Activated CD8-positive, alpha-beta T cell treated with anti-CD3 and anti-CD28 coated beads for 36 hours (primary cell): ENCODE data around the gene COA3. TPM values are rescaled to one million over a fixed set of nuclear protein-coding genes. Genes with fewer than 3 reads are reported as not detected.

ENCODE experiments used
- ATAC-seq: fragments of 200-7000 bp; cut with Tn5 transposase; one replicate; pipeline ENCODE4 v1.10.0; 2021; ENCODE audit warnings: mild to moderate bottlenecking, moderate library complexity
- CTCF ChIA-PET: fragments of 350-600 bp; sonication (Branson Sonifier 250); formaldehyde crosslinking; loops from one replicate; lab custom pipeline; 2021; ENCODE audit warnings: antibody characterized with exemption; lab: Charles Lee
- POLR2A ChIA-PET: fragments of 350-600 bp; sonication (Branson Sonifier 250); formaldehyde crosslinking; loops from one replicate; lab custom pipeline; 2021; ENCODE audit warnings: antibody characterized with exemption; lab: Charles Lee
- DNase-seq: peaks from one replicate; pipeline ENCODE4 v3.0.0-alpha.2; 2020
- H3K27ac Mint-ChIP-seq: one replicate; pipeline ENCODE4 v1.8.0; 2021; ENCODE audit warnings: mild to moderate bottlenecking, mixed read lengths
- H3K27me3 Mint-ChIP-seq: one replicate; pipeline ENCODE4 v1.8.0; 2021; ENCODE audit warnings: mixed read lengths
- H3K36me3 Mint-ChIP-seq: one replicate; pipeline ENCODE4 v1.8.0; 2021; ENCODE audit warnings: low read depth, mixed read lengths
- H3K4me1 Mint-ChIP-seq: one replicate; pipeline ENCODE4 v1.8.0; 2021; ENCODE audit warnings: low read depth, mixed read lengths
- H3K4me3 Mint-ChIP-seq: one replicate; pipeline ENCODE4 v1.8.0; 2021; ENCODE audit warnings: mild to moderate bottlenecking, moderate library complexity, mixed read lengths
- H3K9me3 Mint-ChIP-seq: one replicate; pipeline ENCODE4 v1.8.0; 2021; ENCODE audit warnings: mixed read lengths
- CTCF ChIP-seq: fragments of 200-600 bp; IDR thresholded peaks from one replicate; pipeline ENCODE4 v1.8.0; 2022; ENCODE audit warnings: antibody characterized with exemption, mild to moderate bottlenecking
- intact Hi-C: fragments of 100-400 bp; cut with micrococcal nuclease; formaldehyde crosslinking; loops from one replicate; pipeline ENCODE4 v1.10.0; 2022
- total RNA-seq, 2 experiments: library from RNA; stranded (reverse); gene quantifications; one replicate each; pipeline ENCODE4 v1.2.3, GENCODE V29; 2021

Gene COA3
- total RNA-seq, 2 experiments from 2014 or later, result 24.9 to 27.9 TPM

- intact Hi-C loops, result no loop called here
- no peak for TF ChIP-seq CTCF
- ChIA-PET POLR2A (interaction anchor here (1.2 kb wide), 1 partner anchor 35 kb away, joined by 3 read pairs; no protein-coding TSS in a partner anchor), CTCF (interaction anchor here (0.7 to 5.9 kb wide), 11 partner anchors 10 to 183 kb away, joined by 3 to 54 read pairs (median 6); partner anchors contain the start of genes CNTD1, COA3, PSMC3IP and VPS25)
- no peak for DNase-seq
- H3K36me3 Mint-ChIP-seq, result no peaks in the 10 kb centered on the region
- peak; percentile 43 for ATAC-seq
- H3K4me3 Mint-ChIP-seq, result no peak within 1 kb of the TSS
- H3K27me3 Mint-ChIP-seq, result peaks cover 55% of the 10 kb centered on the region
- H3K27ac Mint-ChIP-seq, result no peak within 1 kb of the TSS
- H3K9me3 Mint-ChIP-seq, result no peaks in the 10 kb centered on the region
- H3K4me1 Mint-ChIP-seq, result peaks cover 4% of the 10 kb centered on the region
These were observed 37.6 kb downstream of the COA3 start, which contains the start of gene RAMP2 for GRCh38 chr17:42760652-42761581. TSS of gene RAMP2 (plus strand) at chr17:42761227. CDS start at chr17:42761262, 35 bp downstream.

- TF ChIP-seq CTCF, result no peak
- ATAC-seq (peak; percentile 41), DNase-seq (no peak)
- Mint-ChIP-seq H3K36me3 (no peaks in the 10 kb centered on the region), H3K27ac (no peak overlapping the region), H3K9me3 (no peaks in the 10 kb centered on the region), H3K4me1 (peaks cover 4% of the 10 kb centered on the region), H3K27me3 (peaks cover 52% of the 10 kb centered on the region), H3K4me3 (no peak overlapping the region)
- CTCF ChIA-PET, result interaction anchor here (0.5 to 5.9 kb wide), 11 partner anchors 9 to 573 kb away, joined by 3 to 54 read pairs (median 6); partner anchors contain the start of genes CNTD1, COA3, PSMC3IP and VPS25
- POLR2A ChIA-PET, result interaction anchor here (1.6 kb wide), 1 partner anchor 23 kb away, joined by 5 read pairs; no protein-coding TSS in a partner anchor
- intact Hi-C loops, result no loop called here
These were observed 38.4 kb downstream of the COA3 start for GRCh38 chr17:42759982-42760651.

- H3K9me3 Mint-ChIP-seq, result no peaks in the 10 kb centered on the region
These were observed 43.7 kb downstream of the COA3 start for GRCh38 chr17:42754782-42755181.

GRCh38 chr17:42751628-42752027, 46.9 kb downstream of the COA3 start:
- H3K27ac Mint-ChIP-seq, result no peak overlapping the region
- POLR2A ChIA-PET, result no interaction called here
- CTCF ChIA-PET, result interaction anchor here (0.7 to 1.8 kb wide), 2 partner anchors 8 to 12 kb away, joined by 3 to 6 read pairs; no protein-coding TSS in a partner anchor
- DNase-seq, result no peak
- H3K36me3 Mint-ChIP-seq, result no peaks in the 10 kb centered on the region
- H3K9me3 Mint-ChIP-seq, result no peaks in the 10 kb centered on the region
- H3K4me3 Mint-ChIP-seq, result no peak overlapping the region
- peaks cover 18% of the 10 kb centered on the region for H3K27me3 Mint-ChIP-seq
- no peak for ATAC-seq
- intact Hi-C loops, result no loop called here
- no peaks in the 10 kb centered on the region for H3K4me1 Mint-ChIP-seq
- no peak for TF ChIP-seq CTCF

More at GRCh38 chr17:42754782-42755181, 43.7 kb downstream of the COA3 start:
- POLR2A ChIA-PET, result interaction anchor here (0.8 kb wide), 1 partner anchor 193 kb away, joined by 3 read pairs; no protein-coding TSS in a partner anchor
- CTCF ChIA-PET, result interaction anchor here (2.0 to 3.1 kb wide), 2 partner anchors 8 to 177 kb away, joined by 7 to 9 read pairs; partner anchors contain the start of gene PSMC3IP
- no peak for DNase-seq
- Mint-ChIP-seq H3K27ac (no peak overlapping the region), H3K4me3 (no peak overlapping the region), H3K27me3 (peaks cover 29% of the 10 kb centered on the region), H3K4me1 (no peaks in the 10 kb centered on the region), H3K36me3 (no peaks in the 10 kb centered on the region)
- ATAC-seq, result no peak
- no peak for TF ChIP-seq CTCF
- intact Hi-C loops, result no loop called here
